HG03064 (cell line): ENCODE data around the gene PPP3CA.
"Not testable (repeated sequence)": the region's sequence is repeated elsewhere in the genome, so short reads cannot be mapped to it uniquely, and the experiment has no call there.

Experiments
- ATAC-seq: cut with Tn5 transposase; IDR thresholded peaks from one replicate; pipeline ENCODE4 v1.9.1; 2021; ENCODE audit warnings: low read depth; ENCODE audit not compliant: unreplicated experiment

PPP3CA gene

GRCh38 chr4:101183666-101184373 is 163.5 kb downstream of the PPP3CA start:
- ATAC-seq, result no peak

- peak; percentile 74 for ATAC-seq
Measured at GRCh38 chr4:101183221-101183620, 164.1 kb downstream of the PPP3CA start.

- not testable (repeated sequence) for ATAC-seq
Measured at GRCh38 chr4:101182688-101183087, 164.6 kb downstream of the PPP3CA start.

- ATAC-seq, result no peak
Measured at GRCh38 chr4:101178731-101179130, 168.6 kb downstream of the PPP3CA start.

GRCh38 chr4:101177154-101177553 is 170.2 kb downstream of the PPP3CA start:
- no peak for ATAC-seq

- no peak for ATAC-seq
Measured at GRCh38 chr4:101175896-101176676, 171.2 kb downstream of the PPP3CA start.

- no peak for ATAC-seq
Measured at GRCh38 chr4:101174679-101175345, 172.5 kb downstream of the PPP3CA start.

GRCh38 chr4:101172369-101172768 is 175.0 kb downstream of the PPP3CA start:
- ATAC-seq, result no peak

GRCh38 chr4:101171747-101172146 is 175.6 kb downstream of the PPP3CA start:
- ATAC-seq, result no peak

GRCh38 chr4:101169044-101170014 is 178.0 kb downstream of the PPP3CA start:
- ATAC-seq, result peak; percentile 99

- ATAC-seq, result no peak
Measured at GRCh38 chr4:101163936-101164335, 183.4 kb downstream of the PPP3CA start.

- no peak for ATAC-seq
Measured at GRCh38 chr4:101162990-101163380, 184.3 kb downstream of the PPP3CA start.

GRCh38 chr4:101160792-101161592 is 186.3 kb downstream of the PPP3CA start:
- ATAC-seq, result no peak

GRCh38 chr4:101158507-101158906 is 188.8 kb downstream of the PPP3CA start:
- no peak for ATAC-seq

GRCh38 chr4:101158134-101158482 is 189.2 kb downstream of the PPP3CA start:
- no peak for ATAC-seq

GRCh38 chr4:101157415-101158133 is 189.8 kb downstream of the PPP3CA start:
- ATAC-seq, result no peak

- no peak for ATAC-seq
Measured at GRCh38 chr4:101156619-101157310, 190.6 kb downstream of the PPP3CA start.

GRCh38 chr4:101155945-101156344 is 191.4 kb downstream of the PPP3CA start:
- ATAC-seq, result no peak
